OCI-LY3 (cell line): ENCODE measurements around the gene CADM2.

Experiments
- H2AFZ ChIP-seq: fragments of 200-600, 300-600 bp; shearing (Covaris generic); 2 replicates; pipeline ENCODE4 v1.6.0; 2014; ENCODE audit warnings: antibody characterized with exemption, low read depth, low read length
- H3K27ac ChIP-seq: fragments of 200-600, 300-600 bp; sonication (generic); 2 replicates; pipeline ENCODE4 v1.5.1; 2014; ENCODE audit warnings: mild to moderate bottlenecking, low read length, moderate library complexity, mixed read lengths
- H3K27me3 ChIP-seq: fragments of 200-600, 300-600 bp; sonication (generic); 2 replicates; pipeline ENCODE4 v1.6.1; 2014; ENCODE audit warnings: low read depth, low read length, mixed read lengths
- H3K36me3 ChIP-seq: fragments of 200-600, 300-600 bp; sonication (generic); replicated peaks from 2 replicates; pipeline ENCODE3; 2014; ENCODE audit warnings: low read depth, low read length, mixed read lengths
- H3K4me1 ChIP-seq: fragments of 300-600, 200-600 bp; sonication (generic); 2 replicates; pipeline ENCODE4 v1.6.1; 2014; ENCODE audit warnings: low read length, mixed read lengths
- H3K4me2 ChIP-seq: fragments of 200-600, 300-600 bp; sonication (generic); 2 replicates; pipeline ENCODE4 v1.6.1; 2014; ENCODE audit warnings: low read length, mixed read lengths
- H3K4me3 ChIP-seq: fragments of 300-600, 200-600 bp; sonication (generic); 2 replicates; pipeline ENCODE4 v1.5.1; 2014; ENCODE audit warnings: antibody characterized with exemption, mild to moderate bottlenecking, low read length, moderate library complexity
- H3K79me2 ChIP-seq: fragments of 300-600, 200-600 bp; shearing (Covaris generic); 2 replicates; pipeline ENCODE4 v1.6.1; 2014; ENCODE audit warnings: mild to moderate bottlenecking, low read length, mixed read lengths
- H3K9ac ChIP-seq: fragments of 300-600, 200-600 bp; shearing (Covaris generic); 2 replicates; pipeline ENCODE4 v1.6.0; 2014; ENCODE audit warnings: mild to moderate bottlenecking, low read length, moderate library complexity
- H3K9me3 ChIP-seq: fragments of 200-600, 300-600 bp; shearing (Covaris generic); 2 replicates; pipeline ENCODE4 v1.6.1; 2014; ENCODE audit warnings: low read length, mixed read lengths; ENCODE audit not compliant: insufficient read depth
- H4K20me1 ChIP-seq: fragments of 200-600, 300-600 bp; sonication (generic); 2 replicates; pipeline ENCODE4 v1.6.1; 2016; ENCODE audit warnings: low read length, mixed read lengths; ENCODE audit not compliant: insufficient read depth
- EZH2phosphoT487 ChIP-seq: fragments of 200-600 bp; shearing (Covaris generic); IDR thresholded peaks from 2 replicates; pipeline ENCODE4 v1.6.1; 2018; ENCODE audit warnings: antibody characterized with exemption, mixed run types, low read depth
- TF ChIP-seq, protein P1 (sequence below): fragments of 200-600, 300-600 bp; sonication (generic); IDR thresholded peaks from 2 replicates; pipeline ENCODE4 v1.5.1; 2014; ENCODE audit warnings: antibody characterized with exemption, low read length, low read depth

CADM2 gene

DNA sequence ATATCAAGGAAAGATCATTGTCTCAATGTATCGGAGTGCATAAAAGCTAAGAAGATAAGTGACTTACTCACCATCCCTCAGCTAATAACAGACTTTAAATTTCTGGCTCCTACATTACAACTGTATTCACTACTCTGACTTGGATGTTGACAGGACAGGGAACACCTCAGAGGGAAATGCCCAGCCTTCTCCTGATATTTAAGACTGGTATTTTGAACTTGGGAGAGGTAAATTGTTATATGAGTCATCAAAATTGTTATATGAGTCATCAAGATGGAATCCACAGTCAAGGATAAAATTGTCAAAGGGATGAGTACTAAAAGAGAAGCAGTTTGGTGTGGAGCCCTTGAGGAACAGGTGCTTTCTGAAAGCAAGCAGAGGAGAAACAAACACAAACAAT lies 1070.8 kb downstream of the CADM2 start:
- Histone ChIP-seq H3K9me3 (no peaks in the 10 kb centered on the region), H3K79me2 (no peaks in the 10 kb centered on the region), H3K4me2 (no peak overlapping the region), H3K4me3 (no peak overlapping the region), H3K4me1 (no peaks in the 10 kb centered on the region), H3K36me3 (no peaks in the 10 kb centered on the region), H3K27me3 (no peaks in the 10 kb centered on the region), H3K9ac (no peak overlapping the region), H4K20me1 (no peaks in the 10 kb centered on the region), H3K27ac (no peak overlapping the region), H2AFZ (no peak overlapping the region)
- TF ChIP-seq EZH2phosphoT487 = no peak
- TF ChIP-seq, protein P1, sequence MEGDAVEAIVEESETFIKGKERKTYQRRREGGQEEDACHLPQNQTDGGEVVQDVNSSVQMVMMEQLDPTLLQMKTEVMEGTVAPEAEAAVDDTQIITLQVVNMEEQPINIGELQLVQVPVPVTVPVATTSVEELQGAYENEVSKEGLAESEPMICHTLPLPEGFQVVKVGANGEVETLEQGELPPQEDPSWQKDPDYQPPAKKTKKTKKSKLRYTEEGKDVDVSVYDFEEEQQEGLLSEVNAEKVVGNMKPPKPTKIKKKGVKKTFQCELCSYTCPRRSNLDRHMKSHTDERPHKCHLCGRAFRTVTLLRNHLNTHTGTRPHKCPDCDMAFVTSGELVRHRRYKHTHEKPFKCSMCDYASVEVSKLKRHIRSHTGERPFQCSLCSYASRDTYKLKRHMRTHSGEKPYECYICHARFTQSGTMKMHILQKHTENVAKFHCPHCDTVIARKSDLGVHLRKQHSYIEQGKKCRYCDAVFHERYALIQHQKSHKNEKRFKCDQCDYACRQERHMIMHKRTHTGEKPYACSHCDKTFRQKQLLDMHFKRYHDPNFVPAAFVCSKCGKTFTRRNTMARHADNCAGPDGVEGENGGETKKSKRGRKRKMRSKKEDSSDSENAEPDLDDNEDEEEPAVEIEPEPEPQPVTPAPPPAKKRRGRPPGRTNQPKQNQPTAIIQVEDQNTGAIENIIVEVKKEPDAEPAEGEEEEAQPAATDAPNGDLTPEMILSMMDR = no peak

DNA sequence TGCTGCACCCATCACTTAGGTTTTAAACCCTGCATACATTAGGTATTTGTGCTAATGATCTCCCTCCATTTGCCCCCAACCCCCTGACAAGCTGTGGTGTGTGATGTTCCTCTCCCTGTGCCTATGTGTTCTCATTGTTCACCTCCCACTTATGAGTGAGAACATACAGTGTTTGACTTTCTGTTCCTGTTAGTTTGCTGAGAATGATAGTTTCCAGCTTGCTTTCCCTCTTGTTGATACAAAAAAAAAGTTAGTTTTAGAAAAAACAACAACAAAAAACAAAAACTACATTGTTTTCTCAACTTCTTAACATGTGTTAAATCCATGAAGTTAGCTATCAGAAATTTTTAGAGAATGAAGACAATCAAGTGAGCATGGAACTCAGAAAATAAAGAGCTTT lies 1079.1 kb downstream of the CADM2 start:
- Histone ChIP-seq H4K20me1 (no peaks in the 10 kb centered on the region), H3K4me2 (no peak overlapping the region), H3K27me3 (no peaks in the 10 kb centered on the region), H3K79me2 (no peaks in the 10 kb centered on the region), H3K9me3 (no peaks in the 10 kb centered on the region), H3K4me1 (no peaks in the 10 kb centered on the region), H3K9ac (no peak overlapping the region), H3K36me3 (no peaks in the 10 kb centered on the region), H3K27ac (no peak overlapping the region), H2AFZ (no peak overlapping the region), H3K4me3 (no peak overlapping the region)
- TF ChIP-seq, protein P1 = no peak
- TF ChIP-seq EZH2phosphoT487 = no peak

DNA sequence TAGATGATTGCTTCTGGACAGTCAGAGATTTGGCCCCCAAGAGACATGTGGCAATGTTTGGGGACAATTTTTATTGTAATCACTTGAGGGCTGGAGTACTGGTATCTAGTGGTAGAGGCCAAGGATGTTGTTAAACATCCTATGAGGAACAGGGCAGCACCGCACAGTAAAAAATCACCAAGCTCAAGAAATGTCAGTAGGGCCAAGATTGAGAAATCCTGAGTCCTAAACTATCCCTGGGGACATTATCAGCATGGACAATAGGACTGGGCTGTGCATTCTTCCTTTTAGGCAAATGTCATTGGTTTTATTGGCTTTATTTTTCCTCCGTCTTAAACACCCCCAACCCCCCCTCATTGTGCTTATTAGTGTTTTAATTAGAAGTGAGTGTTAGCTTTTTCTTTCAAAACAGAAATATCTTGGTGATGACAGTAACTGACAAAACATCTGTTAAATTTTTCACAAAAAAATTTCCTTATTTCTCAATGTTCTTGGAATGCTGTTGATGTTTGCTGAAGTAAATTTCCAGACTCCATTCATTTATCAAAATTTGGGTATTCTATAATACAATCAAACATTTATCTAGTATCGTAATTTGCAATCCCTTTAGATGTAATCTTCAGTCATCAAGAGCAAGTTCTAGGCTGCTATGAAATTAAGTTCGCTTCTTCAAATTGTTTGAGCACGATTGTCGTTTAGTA lies 1087.8 kb downstream of the CADM2 start:
- H3K79me2 ChIP-seq = no peaks in the 10 kb centered on the region
- no peak overlapping the region for H3K27ac ChIP-seq
- no peaks in the 10 kb centered on the region for H3K36me3 ChIP-seq
- H3K4me3 ChIP-seq = no peak overlapping the region
- no peaks in the 10 kb centered on the region for H4K20me1 ChIP-seq
- no peak overlapping the region for H2AFZ ChIP-seq
- H3K4me2 ChIP-seq = no peak overlapping the region
- H3K4me1 ChIP-seq = no peaks in the 10 kb centered on the region
- H3K9me3 ChIP-seq = no peaks in the 10 kb centered on the region
- no peaks in the 10 kb centered on the region for H3K27me3 ChIP-seq
- TF ChIP-seq EZH2phosphoT487 = no peak
- TF ChIP-seq, protein P1 = no peak
- no peak overlapping the region for H3K9ac ChIP-seq

DNA sequence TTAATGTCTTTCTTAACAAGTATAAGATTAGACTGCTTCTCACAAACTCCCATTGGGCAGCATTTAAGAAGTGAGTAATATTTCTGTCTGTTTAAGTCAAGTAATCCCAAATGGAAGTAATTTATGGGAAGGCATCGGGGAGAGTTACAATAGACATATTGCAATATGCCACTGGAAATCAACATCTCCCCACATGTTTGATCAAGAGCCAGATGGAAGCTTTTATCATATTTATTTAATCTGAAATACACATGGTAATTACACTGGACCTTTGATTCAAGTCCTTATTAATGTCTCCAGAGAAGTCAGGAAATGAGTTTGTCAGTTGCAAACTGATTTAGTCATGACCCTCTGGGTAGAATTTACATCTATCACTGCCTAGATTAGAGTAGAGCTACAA lies 1088.4 kb downstream of the CADM2 start:
- Histone ChIP-seq H3K27ac (no peak overlapping the region), H2AFZ (no peak overlapping the region), H3K9me3 (no peaks in the 10 kb centered on the region), H4K20me1 (no peaks in the 10 kb centered on the region), H3K4me1 (no peaks in the 10 kb centered on the region), H3K79me2 (no peaks in the 10 kb centered on the region), H3K9ac (no peak overlapping the region), H3K27me3 (no peaks in the 10 kb centered on the region), H3K4me3 (no peak overlapping the region), H3K4me2 (no peak overlapping the region), H3K36me3 (no peaks in the 10 kb centered on the region)
- no peak for TF ChIP-seq EZH2phosphoT487
- TF ChIP-seq, protein P1 = no peak
